Activated CD4-positive, alpha-beta T cell treated with anti-CD3 and anti-CD28 coated beads, Interleukin-2, amount 10 ng/mL, durations not matched to agents 7 days and 5 days (primary cell): ENCODE data around the gene KIAA0513. TPM values are rescaled to one million over a fixed set of nuclear protein-coding genes. Genes with fewer than 3 reads are reported as not detected.

Experiments
- CTCF ChIA-PET: fragments of 350-600 bp; sonication (Branson Sonifier 250); formaldehyde crosslinking; loops from one replicate; lab custom pipeline; 2021; ENCODE audit warnings: antibody characterized with exemption; lab: Charles Lee
- POLR2A ChIA-PET: fragments of 350-600 bp; sonication (Branson Sonifier 250); formaldehyde crosslinking; loops from one replicate; lab custom pipeline; 2021; ENCODE audit warnings: antibody characterized with exemption; lab: Charles Lee
- DNase-seq: peaks from one replicate; pipeline ENCODE4 v3.0.0-alpha.2; 2020
- H3K27ac Mint-ChIP-seq: one replicate; pipeline ENCODE4 v1.8.0; 2021; ENCODE audit warnings: mild to moderate bottlenecking, moderate library complexity, mixed read lengths
- H3K27me3 Mint-ChIP-seq: one replicate; pipeline ENCODE4 v1.8.0; 2021; ENCODE audit warnings: mixed read lengths
- H3K36me3 Mint-ChIP-seq: one replicate; pipeline ENCODE4 v1.8.0; 2021; ENCODE audit warnings: low read depth, mixed read lengths
- H3K4me1 Mint-ChIP-seq: one replicate; pipeline ENCODE4 v1.8.0; 2021; ENCODE audit warnings: mixed read lengths
- H3K4me3 Mint-ChIP-seq: one replicate; pipeline ENCODE4 v1.8.0; 2021; ENCODE audit warnings: mild to moderate bottlenecking, moderate library complexity, mixed read lengths
- H3K9me3 Mint-ChIP-seq: one replicate; pipeline ENCODE4 v1.8.0; 2021; ENCODE audit warnings: mixed read lengths
- total RNA-seq, 2 experiments: library from RNA; stranded (reverse); gene quantifications; one replicate each; pipeline ENCODE4 v1.2.3, GENCODE V29; 2021

KIAA0513 gene
- total RNA-seq, 2 experiments from 2014 or later: 13.6 to 14.8 TPM

GRCh38 chr16:85074225-85074914, 46.8 kb downstream of the KIAA0513 start:
- CTCF ChIA-PET: interaction anchor here (1.9 kb wide), 1 partner anchor 12 kb away, joined by 7 read pairs; no protein-coding TSS in a partner anchor
- POLR2A ChIA-PET: no interaction called here

DNA sequence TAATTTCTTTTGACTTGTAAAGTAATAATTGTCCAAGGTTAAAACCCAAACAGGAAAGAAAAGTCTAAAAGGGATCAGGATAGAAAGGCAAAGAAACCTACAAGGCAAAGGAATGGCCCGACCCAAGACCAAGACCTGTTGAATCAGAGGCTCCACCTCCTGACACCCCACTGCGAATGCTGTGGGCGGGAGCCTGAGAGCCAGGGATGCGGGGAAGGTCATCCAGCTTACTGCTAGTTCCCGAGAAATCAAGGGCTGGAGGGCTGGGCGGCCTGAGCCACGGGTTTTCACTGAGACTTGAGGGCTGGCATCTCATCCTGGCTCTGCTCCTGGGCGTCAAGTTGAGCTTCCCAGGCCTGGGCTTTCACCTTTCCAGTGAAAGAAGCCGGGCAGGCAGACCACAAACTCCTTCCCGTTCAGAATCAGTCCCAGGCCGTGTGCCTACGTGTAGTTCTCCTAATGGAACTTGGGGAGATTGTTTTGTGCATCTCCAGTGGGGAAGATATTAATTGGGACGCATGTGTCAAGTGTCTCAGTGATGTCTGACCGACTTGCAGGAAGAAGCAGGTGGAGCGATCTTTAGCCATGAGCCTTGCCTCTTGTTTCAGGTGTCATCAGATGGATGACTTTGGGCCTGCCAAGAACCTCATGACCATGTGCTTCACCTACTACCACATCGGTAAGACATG, 47.8 kb downstream of the KIAA0513 start:
- Mint-ChIP-seq H3K4me1 (peaks cover 5% of the 10 kb centered on the region), H3K36me3 (peaks cover 7% of the 10 kb centered on the region), H3K27me3 (no peaks in the 10 kb centered on the region), H3K9me3 (no peaks in the 10 kb centered on the region), H3K4me3 (no peak overlapping the region), H3K27ac (no peak overlapping the region)
- ChIA-PET CTCF (interaction anchor here (0.9 to 2.1 kb wide), 3 partner anchors 11 to 17 kb away, joined by 3 to 7 read pairs (median 4); no protein-coding TSS in a partner anchor), POLR2A (no interaction called here)
- no peak for DNase-seq

More at GRCh38 chr16:85074225-85074914, 46.8 kb downstream of the KIAA0513 start:
- no peak for DNase-seq
- Mint-ChIP-seq H3K27me3 (no peaks in the 10 kb centered on the region), H3K4me1 (peaks cover 5% of the 10 kb centered on the region), H3K27ac (no peak overlapping the region), H3K4me3 (no peak overlapping the region), H3K36me3 (peaks cover 7% of the 10 kb centered on the region), H3K9me3 (no peaks in the 10 kb centered on the region)

DNA sequence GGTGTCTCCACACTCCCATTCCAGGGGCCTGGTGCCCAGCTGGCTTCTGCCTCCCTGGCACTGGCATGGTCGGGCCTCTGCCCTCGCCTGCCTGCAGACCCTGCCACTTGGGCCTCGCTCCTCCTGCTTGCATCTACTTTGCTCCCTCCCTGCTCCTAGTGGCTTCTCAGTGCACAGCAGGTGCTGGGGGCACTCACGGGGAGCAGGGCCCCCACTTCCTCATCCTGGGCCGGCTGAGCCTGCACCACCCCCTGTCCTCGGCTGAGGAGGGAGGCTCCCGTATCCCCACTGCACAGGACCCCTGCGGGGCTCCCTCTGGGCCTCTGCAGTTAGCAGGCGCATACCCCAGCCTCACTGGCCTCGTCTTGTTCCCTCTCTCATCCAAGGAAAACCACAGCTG, 49.4 kb downstream of the KIAA0513 start:
- Mint-ChIP-seq H3K27ac (no peak overlapping the region), H3K4me1 (peaks cover 5% of the 10 kb centered on the region), H3K4me3 (no peak overlapping the region), H3K36me3 (peaks cover 2% of the 10 kb centered on the region), H3K9me3 (no peaks in the 10 kb centered on the region), H3K27me3 (no peaks in the 10 kb centered on the region)
- no peak for DNase-seq
- ChIA-PET POLR2A (no interaction called here), CTCF (interaction anchor here (2.1 kb wide), 1 partner anchor 10 kb away, joined by 7 read pairs; no protein-coding TSS in a partner anchor)

DNA sequence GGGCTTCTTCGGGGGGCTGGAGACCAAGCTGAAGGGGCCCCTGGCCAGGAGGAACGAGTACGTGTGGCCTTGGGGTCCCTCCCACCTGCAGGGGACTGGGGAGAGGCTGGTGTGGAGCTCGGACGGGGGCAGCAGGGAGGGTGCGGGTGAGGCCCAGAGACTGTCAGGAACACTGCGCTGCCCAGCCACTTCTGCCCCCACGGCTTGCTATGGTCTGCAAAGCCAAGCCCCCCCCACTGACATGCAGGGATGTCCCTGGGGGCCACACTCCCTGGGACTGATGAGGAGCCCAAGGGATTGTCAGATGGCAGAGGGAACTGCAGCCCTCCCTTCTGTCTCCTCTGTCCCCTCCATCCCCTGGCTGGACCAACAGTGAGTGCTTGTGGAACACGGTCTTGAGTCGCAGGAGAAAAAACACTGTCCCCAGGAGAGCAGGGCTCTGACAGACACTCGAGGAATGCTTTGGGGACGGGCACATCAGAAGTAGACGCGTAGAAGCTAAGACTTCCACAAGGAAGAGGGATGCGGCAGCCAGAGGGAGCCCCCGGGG, 50.1 kb downstream of the KIAA0513 start:
- peaks cover 2% of the 10 kb centered on the region for H3K36me3 Mint-ChIP-seq
- ChIA-PET POLR2A (no interaction called here), CTCF (no interaction called here)
- no peak overlapping the region for H3K4me3 Mint-ChIP-seq
- no peak overlapping the region for H3K27ac Mint-ChIP-seq
- no peaks in the 10 kb centered on the region for H3K9me3 Mint-ChIP-seq
- DNase-seq: no peak
- H3K27me3 Mint-ChIP-seq: no peaks in the 10 kb centered on the region
- peaks cover 8% of the 10 kb centered on the region for H3K4me1 Mint-ChIP-seq

GRCh38 chr16:85078226-85078625, 50.6 kb downstream of the KIAA0513 start:
- Mint-ChIP-seq H3K4me3 (no peak overlapping the region), H3K9me3 (no peaks in the 10 kb centered on the region)
- CTCF ChIA-PET: no interaction called here

DNA sequence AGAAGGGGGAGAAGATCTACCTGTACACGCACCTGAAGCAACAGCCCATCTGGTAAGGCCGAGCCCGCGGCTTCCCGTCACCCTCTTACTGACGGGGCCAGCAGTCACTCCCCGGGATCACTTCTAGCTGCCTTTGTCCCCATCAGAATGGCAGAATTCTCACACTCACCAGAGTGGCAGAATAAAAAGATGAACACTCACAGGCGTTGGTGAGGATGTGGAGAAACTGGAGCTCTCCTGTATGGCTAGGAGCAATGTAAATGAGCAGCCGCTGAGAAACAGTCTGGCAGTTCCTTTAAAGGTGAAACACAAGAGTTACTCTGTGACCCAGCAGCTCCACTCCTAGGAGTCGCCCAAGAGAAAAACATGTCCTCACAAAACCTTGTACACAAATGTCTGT, 51.4 kb downstream of the KIAA0513 start:
- no peaks in the 10 kb centered on the region for H3K9me3 Mint-ChIP-seq
- H3K27ac Mint-ChIP-seq: no peak overlapping the region
- ChIA-PET POLR2A (no interaction called here), CTCF (no interaction called here)
- H3K27me3 Mint-ChIP-seq: no peaks in the 10 kb centered on the region
- H3K4me3 Mint-ChIP-seq: no peak overlapping the region
- H3K36me3 Mint-ChIP-seq: peaks cover 2% of the 10 kb centered on the region
- DNase-seq: no peak
- H3K4me1 Mint-ChIP-seq: peaks cover 10% of the 10 kb centered on the region

More at GRCh38 chr16:85078226-85078625, 50.6 kb downstream of the KIAA0513 start:
- Mint-ChIP-seq H3K27ac (no peak overlapping the region), H3K4me1 (peaks cover 10% of the 10 kb centered on the region), H3K27me3 (no peaks in the 10 kb centered on the region), H3K36me3 (peaks cover 2% of the 10 kb centered on the region)
- POLR2A ChIA-PET: no interaction called here
- DNase-seq: no peak

DNA sequence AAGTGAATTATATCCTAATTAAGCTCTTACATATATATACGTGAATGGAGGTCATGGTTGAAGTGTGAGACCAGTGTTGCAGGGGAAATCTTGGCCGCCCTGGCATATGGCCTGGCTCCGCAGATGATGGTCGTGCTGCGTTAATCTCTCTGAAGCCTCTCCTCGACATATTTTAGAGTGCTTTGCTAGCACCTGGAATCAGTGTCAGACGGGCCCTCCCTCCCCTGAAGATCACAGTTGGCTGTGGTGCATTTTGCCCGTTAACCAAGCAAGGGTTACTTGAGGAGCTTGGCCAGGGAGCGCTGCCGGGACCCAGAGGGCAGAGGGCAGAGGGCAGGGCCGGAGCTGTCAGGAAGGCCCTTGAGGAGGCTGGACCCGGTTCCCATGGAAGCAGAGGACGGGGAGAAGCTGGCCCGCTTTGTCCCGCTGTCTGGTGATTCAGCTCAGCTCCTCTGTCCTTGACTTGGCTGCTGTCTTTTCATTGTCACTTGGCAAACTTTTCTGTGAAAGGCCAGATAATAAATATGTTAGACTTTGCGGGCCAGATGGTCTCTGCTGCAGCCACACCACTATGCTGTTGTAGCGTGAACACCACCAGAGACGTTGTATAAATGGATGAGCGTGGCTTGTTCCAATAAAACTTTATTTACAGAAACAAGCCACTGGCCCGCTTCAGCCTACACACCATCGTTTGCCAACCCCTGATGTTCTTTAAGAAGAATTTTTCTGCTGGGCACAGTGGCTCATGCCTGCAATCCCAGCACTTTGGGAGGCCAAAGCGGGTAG, 52.4 kb downstream of the KIAA0513 start:
- no peaks in the 10 kb centered on the region for H3K9me3 Mint-ChIP-seq
- DNase-seq: no peak
- no peak overlapping the region for H3K4me3 Mint-ChIP-seq
- no peaks in the 10 kb centered on the region for H3K27me3 Mint-ChIP-seq
- H3K36me3 Mint-ChIP-seq: no peaks in the 10 kb centered on the region
- no peak overlapping the region for H3K27ac Mint-ChIP-seq
- ChIA-PET CTCF (interaction anchor here (0.6 kb wide), 1 partner anchor 1700 kb away, joined by 3 read pairs; no protein-coding TSS in a partner anchor), POLR2A (no interaction called here)
- H3K4me1 Mint-ChIP-seq: peaks cover 10% of the 10 kb centered on the region

DNA sequence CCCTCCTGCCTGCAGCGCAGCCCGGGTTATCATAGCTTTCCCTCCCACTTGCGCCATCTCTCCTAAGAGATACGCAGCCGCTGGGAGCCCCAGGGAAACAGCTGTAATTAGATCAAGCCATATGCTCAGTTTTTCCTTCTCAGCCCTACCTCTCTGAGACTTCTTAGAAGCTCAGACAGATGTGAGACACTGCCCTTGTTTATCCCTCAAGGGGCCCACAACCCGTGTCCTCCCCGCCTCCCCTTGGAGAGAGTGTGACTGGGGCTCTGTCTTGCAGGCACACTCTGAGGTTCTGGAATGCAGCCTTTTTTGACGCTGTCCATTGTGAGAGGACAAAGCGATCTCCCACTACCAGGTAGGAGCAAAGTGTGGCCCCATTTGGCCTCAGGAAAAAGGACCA, 53.4 kb downstream of the KIAA0513 start:
- CTCF ChIA-PET: no interaction called here

GRCh38 chr16:85081765-85082164, 54.2 kb downstream of the KIAA0513 start:
- Mint-ChIP-seq H3K36me3 (no peaks in the 10 kb centered on the region), H3K4me1 (peaks cover 15% of the 10 kb centered on the region), H3K27me3 (no peaks in the 10 kb centered on the region), H3K27ac (no peak overlapping the region), H3K9me3 (no peaks in the 10 kb centered on the region), H3K4me3 (no peak overlapping the region)
- CTCF ChIA-PET: no interaction called here
- no peak for DNase-seq
- POLR2A ChIA-PET: no interaction called here

More for the DNA sequence above, 53.4 kb downstream of the KIAA0513 start:
- POLR2A ChIA-PET: no interaction called here
- no peaks in the 10 kb centered on the region for H3K9me3 Mint-ChIP-seq
- H3K27ac Mint-ChIP-seq: peak overlapping the region; percentile 19
- no peak overlapping the region for H3K4me3 Mint-ChIP-seq
- no peak for DNase-seq
- no peaks in the 10 kb centered on the region for H3K36me3 Mint-ChIP-seq
- H3K27me3 Mint-ChIP-seq: no peaks in the 10 kb centered on the region
- H3K4me1 Mint-ChIP-seq: peaks cover 10% of the 10 kb centered on the region

GRCh38 chr16:85082173-85083050, 54.8 kb downstream of the KIAA0513 start:
- Mint-ChIP-seq H3K4me3 (no peak overlapping the region), H3K36me3 (no peaks in the 10 kb centered on the region), H3K27ac (no peak overlapping the region), H3K27me3 (no peaks in the 10 kb centered on the region), H3K9me3 (no peaks in the 10 kb centered on the region), H3K4me1 (peaks cover 17% of the 10 kb centered on the region)
- DNase-seq: no peak
- CTCF ChIA-PET: no interaction called here
- POLR2A ChIA-PET: no interaction called here

GRCh38 chr16:85083051-85083639, 55.5 kb downstream of the KIAA0513 start:
- Mint-ChIP-seq H3K27me3 (no peaks in the 10 kb centered on the region), H3K4me3 (no peak overlapping the region), H3K36me3 (no peaks in the 10 kb centered on the region), H3K4me1 (peaks cover 12% of the 10 kb centered on the region), H3K27ac (no peak overlapping the region), H3K9me3 (no peaks in the 10 kb centered on the region)
- POLR2A ChIA-PET: no interaction called here
- no peak for DNase-seq
- CTCF ChIA-PET: interaction anchor here (0.7 to 1.0 kb wide), 2 partner anchors 27 to 93 kb away, joined by 3 to 7 read pairs; no protein-coding TSS in a partner anchor
